B cell (primary cell): ENCODE measurements around the gene TSG101.

Experiments used
- CTCF ChIP-seq: fragments of 200-600 bp; IDR thresholded peaks from one replicate; pipeline ENCODE4 v1.8.0; 2022; ENCODE audit warnings: antibody characterized with exemption, mild to moderate bottlenecking
- EZH2 ChIP-seq: IDR thresholded peaks from 2 replicates; pipeline ENCODE4 v1.6.1; 2012; ENCODE audit warnings: borderline replicate concordance, low read depth, mild to moderate bottlenecking, moderate library complexity, low read length; ENCODE audit not compliant: insufficient read depth, poor library complexity, severe bottlenecking

GRCh38 chr11:18493310-18493709, 33.4 kb downstream of the TSG101 start:
- TF ChIP-seq CTCF, result no peak
- TF ChIP-seq EZH2, result no peak
